ENCODE results near the gene CDC45.

Gene CDC45

GRCh38 chr22:19522881-19523239 lies 43.1 kb downstream of the CDC45 start:
- no peak for DNase-seq (ENCODE audit: insufficient read length, low spot score)
- no peak for FAIRE-seq
- no peak for TF ChIP-seq CTCF (IDR thresholded peaks at IDR 0.05; ENCODE audit: insufficient read depth, missing control alignments)

- DNase-seq (ENCODE audit: insufficient read length, low spot score), result no peak
- FAIRE-seq, result no peak
- TF ChIP-seq CTCF (IDR thresholded peaks at IDR 0.05; ENCODE audit: insufficient read depth, missing control alignments), result no peak
Measured at GRCh38 chr22:19523240-19524169, 43.8 kb downstream of the CDC45 start.

GRCh38 chr22:19524170-19525115 lies 44.7 kb downstream of the CDC45 start, which contains the start of gene CLDN5:
Gene CLDN5, minus strand, starts transcription at chr22:19524410. Its CDS starts 155 bp downstream, at chr22:19524255.
- DNase-seq (ENCODE audit: insufficient read length, low spot score), result no peak
- TF ChIP-seq CTCF (IDR thresholded peaks at IDR 0.05; ENCODE audit: insufficient read depth, missing control alignments), result no peak
- FAIRE-seq, result no peak

GRCh38 chr22:19525116-19525660 lies 45.5 kb downstream of the CDC45 start:
- FAIRE-seq (no peak), DNase-seq (ENCODE audit: insufficient read length, low spot score) (no peak)
- TF ChIP-seq CTCF (IDR thresholded peaks at IDR 0.05; ENCODE audit: insufficient read depth, missing control alignments), result no peak

DNA sequence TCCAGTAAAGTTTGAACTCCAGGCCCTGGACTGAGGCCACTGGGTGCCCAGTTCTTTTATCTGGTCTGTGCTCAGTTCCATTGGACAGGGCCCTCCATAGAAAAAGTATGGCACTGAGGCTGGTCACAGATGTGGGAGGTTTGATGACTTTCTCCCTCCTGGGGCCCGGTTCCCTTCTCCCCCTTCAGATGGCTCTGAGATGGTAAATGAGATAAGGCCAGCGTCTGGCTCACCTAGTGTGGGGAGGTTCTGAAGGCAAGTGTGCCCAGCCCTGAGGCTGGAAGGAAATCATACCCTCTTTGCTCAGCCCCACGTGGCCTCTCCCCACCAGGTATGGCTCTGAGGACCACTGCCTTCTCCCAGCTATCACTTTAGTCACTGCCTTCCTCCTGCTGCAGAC lies 45.9 kb downstream of the CDC45 start:
- TF ChIP-seq CTCF (IDR thresholded peaks at IDR 0.05; ENCODE audit: insufficient read depth, missing control alignments), result no peak
- FAIRE-seq (no peak), DNase-seq (ENCODE audit: insufficient read length, low spot score) (no peak)

GRCh38 chr22:19526076-19526701 lies 46.5 kb downstream of the CDC45 start:
- DNase-seq (ENCODE audit: insufficient read length, low spot score) (no peak), FAIRE-seq (no peak)
- TF ChIP-seq CTCF (IDR thresholded peaks at IDR 0.05; ENCODE audit: insufficient read depth, missing control alignments), result no peak
